ENCODE data around the gene SVEP1.

- TF ChIP-seq, protein P1, sequence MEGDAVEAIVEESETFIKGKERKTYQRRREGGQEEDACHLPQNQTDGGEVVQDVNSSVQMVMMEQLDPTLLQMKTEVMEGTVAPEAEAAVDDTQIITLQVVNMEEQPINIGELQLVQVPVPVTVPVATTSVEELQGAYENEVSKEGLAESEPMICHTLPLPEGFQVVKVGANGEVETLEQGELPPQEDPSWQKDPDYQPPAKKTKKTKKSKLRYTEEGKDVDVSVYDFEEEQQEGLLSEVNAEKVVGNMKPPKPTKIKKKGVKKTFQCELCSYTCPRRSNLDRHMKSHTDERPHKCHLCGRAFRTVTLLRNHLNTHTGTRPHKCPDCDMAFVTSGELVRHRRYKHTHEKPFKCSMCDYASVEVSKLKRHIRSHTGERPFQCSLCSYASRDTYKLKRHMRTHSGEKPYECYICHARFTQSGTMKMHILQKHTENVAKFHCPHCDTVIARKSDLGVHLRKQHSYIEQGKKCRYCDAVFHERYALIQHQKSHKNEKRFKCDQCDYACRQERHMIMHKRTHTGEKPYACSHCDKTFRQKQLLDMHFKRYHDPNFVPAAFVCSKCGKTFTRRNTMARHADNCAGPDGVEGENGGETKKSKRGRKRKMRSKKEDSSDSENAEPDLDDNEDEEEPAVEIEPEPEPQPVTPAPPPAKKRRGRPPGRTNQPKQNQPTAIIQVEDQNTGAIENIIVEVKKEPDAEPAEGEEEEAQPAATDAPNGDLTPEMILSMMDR (CRISPR knock-in tag; IDR thresholded peaks at IDR 0.05), result peak; percentile 68
- TF ChIP-seq CBFB (CRISPR knock-in tag; IDR thresholded peaks at IDR 0.05) (no peak), ZNF484 (CRISPR knock-in tag; IDR thresholded peaks at IDR 0.05; ENCODE audit: borderline replicate concordance, low read depth) (no peak), SALL1 (CRISPR knock-in tag; IDR thresholded peaks at IDR 0.05) (no peak), IRX3 (CRISPR knock-in tag; IDR thresholded peaks at IDR 0.05; ENCODE audit: borderline replicate concordance, low read depth) (no peak), ETV6 (CRISPR knock-in tag; conservative IDR thresholded peaks at IDR 0.05) (no peak), TAF1 (CRISPR knock-in tag; IDR thresholded peaks at IDR 0.05) (no peak)
Measured at GRCh38 chr9:110427497-110428104, 151.9 kb downstream of the SVEP1 start.

Data from HepG2 (cell line).